GM23248 (cell line): Measurements from ENCODE around the gene NCAN. TPM values are rescaled to one million over a fixed set of nuclear protein-coding genes. Genes with fewer than 3 reads are reported as not detected.
A peak's percentile ranks its signal among the peaks of the same experiment; 100 is the strongest.

Experiments used
- DNase-seq: peaks from one replicate; pipeline ENCODE4 v3.0.0-alpha.2; 2015
- H2AFZ ChIP-seq: fragments of 200-600 bp; sonication (generic); 2 replicates; pipeline ENCODE4 v1.6.1; 2016; ENCODE audit warnings: antibody characterized with exemption
- H3F3A ChIP-seq: fragments of 200-600 bp; sonication (generic); 2 replicates; pipeline ENCODE4 v1.6.1; 2016; ENCODE audit warnings: mild to moderate bottlenecking, antibody characterized with exemption, mixed run types; ENCODE audit not compliant: insufficient read depth
- H3K27ac ChIP-seq: fragments of 200-600 bp; sonication (generic); 2 replicates; pipeline ENCODE4 v1.5.1; 2016; ENCODE audit warnings: mild to moderate bottlenecking
- H3K27me3 ChIP-seq: fragments of 200-600 bp; sonication (generic); replicated peaks from 2 replicates; pipeline ENCODE4 v1.6.1; 2016; ENCODE audit warnings: mild to moderate bottlenecking; ENCODE audit not compliant: insufficient read depth
- H3K36me3 ChIP-seq: fragments of 200-600 bp; sonication (generic); 2 replicates; pipeline ENCODE4 v1.6.1; 2016; ENCODE audit warnings: low read depth, mild to moderate bottlenecking
- H3K4me1 ChIP-seq: fragments of 200-600 bp; sonication (generic); 2 replicates; pipeline ENCODE4 v1.6.1; 2016; ENCODE audit warnings: mild to moderate bottlenecking; ENCODE audit not compliant: insufficient read depth
- H3K4me2 ChIP-seq: fragments of 200-600 bp; sonication (generic); one replicate; pipeline ENCODE4 v1.6.1; 2016; ENCODE audit warnings: mild to moderate bottlenecking; ENCODE audit not compliant: unreplicated experiment
- H3K4me3 ChIP-seq: fragments of 200-600 bp; sonication (generic); 2 replicates; pipeline ENCODE4 v1.5.1; 2016; ENCODE audit warnings: mild to moderate bottlenecking
- H3K79me2 ChIP-seq: fragments of 200-600 bp; sonication (generic); 2 replicates; pipeline ENCODE4 v1.6.1; 2016; ENCODE audit warnings: mild to moderate bottlenecking; ENCODE audit not compliant: insufficient read depth
- H3K9ac ChIP-seq: fragments of 200-600 bp; sonication (generic); 2 replicates; pipeline ENCODE4 v1.6.1; 2016; ENCODE audit warnings: mild to moderate bottlenecking
- H3K9me2 ChIP-seq: fragments of 200-600 bp; sonication (generic); 2 replicates; pipeline ENCODE4 v1.6.1; 2016; ENCODE audit warnings: mixed run types, mild to moderate bottlenecking, moderate library complexity; ENCODE audit not compliant: insufficient read depth
- H3K9me3 ChIP-seq: fragments of 200-600 bp; sonication (generic); one replicate; pipeline ENCODE4 v1.6.1; 2017; ENCODE audit warnings: low read depth
- H4K20me1 ChIP-seq: fragments of 200-600 bp; sonication (generic); 2 replicates; pipeline ENCODE4 v1.6.0; 2016; ENCODE audit not compliant: insufficient read depth
- EZH2 ChIP-seq: fragments of 200-600 bp; sonication (generic); IDR thresholded peaks from 2 replicates; pipeline ENCODE4 v1.6.1; 2018; ENCODE audit warnings: antibody characterized with exemption, mild to moderate bottlenecking; ENCODE audit not compliant: insufficient read depth, poor library complexity, severe bottlenecking
- EZH2phosphoT487 ChIP-seq: fragments of 200-600 bp; sonication (generic); IDR thresholded peaks from 2 replicates; pipeline ENCODE4 v1.6.1; 2018; ENCODE audit warnings: antibody characterized with exemption, moderate library complexity, mild to moderate bottlenecking, low read depth; ENCODE audit not compliant: insufficient read depth
- WGBS, 2 experiments: methylation state at CpG; one replicate each; pipeline ENCODE4 v1.1.6; 2015 to 2017; ENCODE audit warnings: low lambda C conversion rate in 2 of 2, low coverage in 1 of 2; ENCODE audit errors: missing lambda C conversion rate in 2 of 2; 5-methylcytosine and 5-hydroxymethylcytosine counted together
- in situ Hi-C: fragments of 300-500 bp; cut with MboI; formaldehyde crosslinking; loops from 2 replicates; pipeline ENCODE4 v1.15.0; 2020
- polyA plus RNA-seq: library from polyadenylated mRNA; unstranded; fragments of >200 nt; fragmentation: Nextera tagmentation; extraction: Ambion mirVana; gene quantifications from 2 replicates; pipeline ENCODE4 v1.2.1, GENCODE V29; 2016
- total RNA-seq: library from RNA; depleted of rRNA; stranded (reverse); fragments of >200 nt; shearing (Covaris generic); gene quantifications from 2 replicates; pipeline ENCODE4 v1.2.3, GENCODE V29; 2014

The NCAN gene
- total and polyA plus RNA-seq, 2 experiments from 2014 or later: not detected

DNA sequence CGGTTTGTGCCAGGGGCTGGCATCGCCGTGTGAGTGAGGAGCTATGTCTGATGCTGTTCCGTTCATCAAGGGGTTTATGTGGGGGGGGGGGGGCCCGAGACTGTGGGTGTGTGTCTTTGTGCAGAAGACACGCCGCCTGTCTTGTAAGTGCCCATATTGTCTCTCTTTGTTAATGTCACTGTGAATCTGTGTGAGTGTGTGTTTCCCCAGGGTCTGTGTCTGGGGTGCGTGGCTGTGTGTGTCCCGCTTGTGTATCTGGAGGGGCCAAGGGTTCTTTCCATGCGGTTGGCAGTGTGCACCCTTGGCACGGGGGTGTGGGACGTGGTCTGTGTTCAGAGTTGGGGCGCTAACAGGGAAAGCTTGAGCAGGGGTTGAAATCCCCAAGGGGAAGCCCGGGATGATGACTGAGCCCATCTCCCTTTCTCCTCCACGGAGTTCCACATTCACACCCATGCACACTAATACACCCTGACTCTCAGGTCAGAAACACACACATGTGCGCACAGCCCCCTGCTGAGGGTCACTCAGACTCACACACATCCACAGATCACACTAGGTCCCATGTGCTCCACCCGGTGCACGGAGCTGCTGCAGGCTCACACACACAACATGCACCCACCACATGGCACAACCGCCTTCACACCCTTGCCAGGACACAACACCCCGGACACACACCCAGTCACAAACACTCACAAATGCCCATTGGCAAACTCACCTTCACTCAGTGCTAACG lies 1.8 kb downstream of the NCAN start:
- Histone ChIP-seq H4K20me1 (no peaks in the 10 kb centered on the region), H3K36me3 (no peaks in the 10 kb centered on the region), H3K9me3 (no peaks in the 10 kb centered on the region), H3K4me2 (no peak overlapping the region), H2AFZ (no peak overlapping the region), H3K9me2 (no peaks in the 10 kb centered on the region), H3K4me3 (no peak overlapping the region), H3K27ac (no peak overlapping the region), H3K79me2 (no peaks in the 10 kb centered on the region), H3K27me3 (peaks cover 20% of the 10 kb centered on the region), H3F3A (no peaks in the 10 kb centered on the region), H3K9ac (no peak overlapping the region), H3K4me1 (no peaks in the 10 kb centered on the region)
- TF ChIP-seq EZH2 (no peak), EZH2phosphoT487 (no peak)
- DNase-seq: no peak
- WGBS, 2 experiments: 24 to 33% methylated on average over 20 to 21 of the region's 21 CpGs
- in situ Hi-C loops: no loop called here

DNA sequence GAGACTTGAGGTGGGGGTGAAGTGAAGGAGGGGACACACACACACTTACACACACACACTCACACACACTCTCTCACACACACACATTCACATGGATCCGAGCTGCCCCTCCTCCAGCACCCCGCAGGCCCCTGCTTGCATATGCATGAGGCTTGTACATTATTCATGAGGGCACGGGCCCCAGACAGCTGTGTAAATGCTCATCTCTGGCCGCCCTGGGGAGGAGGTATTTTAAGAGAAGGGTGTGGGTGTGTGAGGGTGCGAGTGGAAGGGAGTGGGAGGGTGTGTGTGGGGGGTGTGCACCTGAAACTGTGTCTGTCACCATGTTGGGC lies 2.4 kb downstream of the NCAN start:
- H3F3A ChIP-seq: no peaks in the 10 kb centered on the region
- H3K9me3 ChIP-seq: no peaks in the 10 kb centered on the region
- no peak overlapping the region for H3K4me3 ChIP-seq
- H3K4me2 ChIP-seq: no peak overlapping the region
- H3K79me2 ChIP-seq: no peaks in the 10 kb centered on the region
- H3K4me1 ChIP-seq: no peaks in the 10 kb centered on the region
- H4K20me1 ChIP-seq: no peaks in the 10 kb centered on the region
- no peak overlapping the region for H3K27ac ChIP-seq
- 4 to 8% methylated on average over 5 of the region's 5 CpGs for WGBS, 2 experiments
- no peak for TF ChIP-seq EZH2
- no peak for TF ChIP-seq EZH2phosphoT487
- H3K27me3 ChIP-seq: peaks cover 20% of the 10 kb centered on the region
- H2AFZ ChIP-seq: no peak overlapping the region
- H3K9me2 ChIP-seq: no peaks in the 10 kb centered on the region
- DNase-seq: no peak
- in situ Hi-C loops: no loop called here
- no peaks in the 10 kb centered on the region for H3K36me3 ChIP-seq
- no peak overlapping the region for H3K9ac ChIP-seq

DNA sequence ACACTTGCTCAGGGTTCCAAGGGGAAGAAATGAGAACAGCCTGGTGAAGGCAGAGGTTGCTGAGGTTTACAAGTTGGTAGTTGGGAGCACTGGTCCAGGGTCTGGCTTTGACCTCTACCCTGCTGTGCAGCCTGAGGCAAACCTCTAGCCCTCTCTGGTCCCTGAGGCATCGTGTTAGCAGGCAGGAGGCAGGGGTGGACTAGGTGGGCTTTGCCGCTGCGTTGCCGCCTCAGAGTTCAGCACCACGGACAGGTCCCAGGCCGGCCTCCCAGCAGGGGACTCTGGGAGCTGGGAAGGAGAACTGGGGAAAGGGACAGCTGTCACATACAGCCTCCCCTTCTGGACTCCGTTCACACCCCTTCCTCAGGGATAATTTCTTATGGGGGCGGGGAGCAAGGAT lies 3.1 kb downstream of the NCAN start:
- WGBS, 2 experiments: 0 to 4% methylated on average over 5 to 8 of the region's 8 CpGs
- Histone ChIP-seq H3K4me3 (no peak overlapping the region), H3K27ac (no peak overlapping the region), H3K27me3 (peaks cover 20% of the 10 kb centered on the region), H3K79me2 (no peaks in the 10 kb centered on the region), H4K20me1 (no peaks in the 10 kb centered on the region), H3F3A (no peaks in the 10 kb centered on the region), H3K9ac (no peak overlapping the region), H3K36me3 (no peaks in the 10 kb centered on the region), H2AFZ (no peak overlapping the region), H3K4me1 (no peaks in the 10 kb centered on the region), H3K9me2 (no peaks in the 10 kb centered on the region), H3K9me3 (no peaks in the 10 kb centered on the region), H3K4me2 (no peak overlapping the region)
- in situ Hi-C loops: no loop called here
- no peak for TF ChIP-seq EZH2phosphoT487
- no peak for TF ChIP-seq EZH2
- DNase-seq: peak; percentile 56

DNA sequence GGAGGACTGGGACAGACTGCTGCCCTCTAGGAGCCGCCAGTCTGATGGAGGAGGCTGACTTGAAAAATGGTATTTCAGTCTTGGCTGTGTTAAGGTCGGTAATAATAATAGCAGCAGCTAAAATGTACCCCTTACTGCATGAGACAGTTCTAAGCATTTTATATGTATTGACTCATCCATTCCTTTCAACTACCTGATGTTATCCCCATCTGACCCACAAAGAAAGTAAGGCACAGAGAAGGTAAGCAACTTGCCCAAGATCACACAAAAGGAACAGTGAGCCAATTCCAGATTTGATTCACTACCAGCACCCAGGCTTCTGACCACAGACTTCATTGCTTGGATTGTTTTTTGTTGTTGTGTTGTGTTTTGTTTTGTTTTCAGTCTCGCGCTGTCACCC lies 4.0 kb downstream of the NCAN start:
- Histone ChIP-seq H3K79me2 (no peaks in the 10 kb centered on the region), H2AFZ (no peak overlapping the region), H3F3A (no peaks in the 10 kb centered on the region), H3K9me2 (no peaks in the 10 kb centered on the region), H3K4me3 (no peak overlapping the region), H3K27ac (no peak overlapping the region), H4K20me1 (no peaks in the 10 kb centered on the region), H3K4me1 (no peaks in the 10 kb centered on the region), H3K36me3 (no peaks in the 10 kb centered on the region), H3K9me3 (no peaks in the 10 kb centered on the region), H3K27me3 (peaks cover 20% of the 10 kb centered on the region), H3K4me2 (no peak overlapping the region), H3K9ac (no peak overlapping the region)
- 51 to 58% methylated on average over 4 of the region's 4 CpGs for WGBS, 2 experiments
- in situ Hi-C loops: no loop called here
- TF ChIP-seq EZH2phosphoT487 (no peak), EZH2 (no peak)
- DNase-seq: no peak
